WI38 (cell line): ENCODE measurements around the gene PEX11A.

Experiments
- H3K4me3 ChIP-seq: 2 replicates; pipeline ENCODE4 v1.5.1; 2011; ENCODE audit warnings: low read depth, mild to moderate bottlenecking, control low read depth, low read length
- TF ChIP-seq, protein P1 (sequence below): IDR thresholded peaks from 2 replicates; pipeline ENCODE4 v1.5.1; 2012; ENCODE audit warnings: low read depth, mild to moderate bottlenecking, control low read depth, low read length

The PEX11A gene, protein sequence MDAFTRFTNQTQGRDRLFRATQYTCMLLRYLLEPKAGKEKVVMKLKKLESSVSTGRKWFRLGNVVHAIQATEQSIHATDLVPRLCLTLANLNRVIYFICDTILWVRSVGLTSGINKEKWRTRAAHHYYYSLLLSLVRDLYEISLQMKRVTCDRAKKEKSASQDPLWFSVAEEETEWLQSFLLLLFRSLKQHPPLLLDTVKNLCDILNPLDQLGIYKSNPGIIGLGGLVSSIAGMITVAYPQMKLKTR

DNA sequence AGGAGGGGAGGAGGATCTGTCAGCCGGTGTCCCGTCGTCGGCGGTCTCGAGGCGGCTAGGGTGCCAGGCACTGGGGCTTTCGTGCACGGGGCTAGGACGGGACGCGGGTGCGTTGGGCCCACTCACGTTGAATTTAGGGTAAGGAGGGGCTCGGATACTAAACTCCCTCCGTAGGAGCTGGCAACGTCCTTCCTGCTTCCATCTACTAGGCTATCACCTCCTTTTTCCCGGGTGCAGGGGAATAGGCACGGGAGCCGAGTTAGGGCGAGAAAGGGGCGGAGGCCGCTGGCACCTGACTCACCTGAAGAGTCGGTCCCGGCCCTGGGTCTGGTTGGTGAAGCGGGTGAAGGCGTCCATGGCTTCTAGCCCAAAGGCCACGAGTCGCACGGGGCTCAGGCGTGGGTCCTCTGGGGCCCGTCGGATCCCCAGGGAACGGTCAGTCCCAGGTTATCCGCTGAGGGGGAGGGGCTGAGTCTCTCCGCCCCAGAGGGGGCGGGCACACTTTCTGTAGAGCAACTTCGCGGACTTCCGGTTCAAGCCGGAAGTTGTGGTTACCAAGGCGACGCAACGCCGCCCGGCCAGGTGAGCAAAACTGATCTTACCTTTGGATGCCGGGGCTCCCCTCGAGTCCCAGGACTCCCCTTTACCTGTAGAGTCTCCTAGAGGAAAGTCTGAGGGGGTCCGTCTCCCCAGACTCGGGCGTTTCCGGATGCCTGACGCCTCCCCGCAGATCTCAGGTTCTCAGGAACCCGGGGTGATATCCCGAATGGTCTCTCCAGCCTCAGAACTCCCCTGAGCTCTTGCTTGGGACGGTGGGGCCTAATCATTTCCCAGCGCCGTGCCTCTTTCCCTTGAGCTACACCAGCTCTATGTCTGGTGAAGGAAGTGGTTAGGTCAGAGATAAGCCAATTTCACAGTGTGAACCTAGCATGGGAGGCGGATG lies at the start of gene PEX11A, which contains the start of gene WDR93:
Gene PEX11A, minus strand, starts transcription at position 479 of the 943 bp plus-strand sequence. Its CDS starts 122 bp downstream, at position 357.
Gene WDR93, plus strand, starts transcription at position 536 of the 943 bp plus-strand sequence. CDS start 10,936 bp downstream, outside the sequence.
- peak within 1 kb of the TSS; percentile 71 for H3K4me3 ChIP-seq
- TF ChIP-seq, protein P1, sequence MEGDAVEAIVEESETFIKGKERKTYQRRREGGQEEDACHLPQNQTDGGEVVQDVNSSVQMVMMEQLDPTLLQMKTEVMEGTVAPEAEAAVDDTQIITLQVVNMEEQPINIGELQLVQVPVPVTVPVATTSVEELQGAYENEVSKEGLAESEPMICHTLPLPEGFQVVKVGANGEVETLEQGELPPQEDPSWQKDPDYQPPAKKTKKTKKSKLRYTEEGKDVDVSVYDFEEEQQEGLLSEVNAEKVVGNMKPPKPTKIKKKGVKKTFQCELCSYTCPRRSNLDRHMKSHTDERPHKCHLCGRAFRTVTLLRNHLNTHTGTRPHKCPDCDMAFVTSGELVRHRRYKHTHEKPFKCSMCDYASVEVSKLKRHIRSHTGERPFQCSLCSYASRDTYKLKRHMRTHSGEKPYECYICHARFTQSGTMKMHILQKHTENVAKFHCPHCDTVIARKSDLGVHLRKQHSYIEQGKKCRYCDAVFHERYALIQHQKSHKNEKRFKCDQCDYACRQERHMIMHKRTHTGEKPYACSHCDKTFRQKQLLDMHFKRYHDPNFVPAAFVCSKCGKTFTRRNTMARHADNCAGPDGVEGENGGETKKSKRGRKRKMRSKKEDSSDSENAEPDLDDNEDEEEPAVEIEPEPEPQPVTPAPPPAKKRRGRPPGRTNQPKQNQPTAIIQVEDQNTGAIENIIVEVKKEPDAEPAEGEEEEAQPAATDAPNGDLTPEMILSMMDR: no peak

DNA sequence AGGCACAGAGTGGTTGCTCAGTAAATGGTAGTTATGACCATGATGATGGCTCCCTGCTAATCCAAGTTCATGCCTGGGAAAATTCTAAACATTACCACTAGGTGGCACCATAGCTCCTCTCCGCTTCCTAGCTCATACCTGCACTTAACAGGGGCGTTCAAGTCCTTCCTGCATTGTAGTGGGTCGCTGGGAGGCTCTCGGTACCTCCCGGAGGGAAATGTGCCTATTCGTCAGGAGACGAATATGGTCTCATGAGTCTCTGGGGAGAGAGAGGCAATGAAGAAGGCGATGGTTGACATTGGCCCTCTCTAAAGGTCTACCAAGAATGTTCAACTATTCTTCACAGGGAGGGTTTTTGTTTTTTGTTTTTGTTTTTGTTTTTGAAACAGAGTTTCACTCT lies 49.6 kb upstream of the PEX11A start:
- TF ChIP-seq, protein P1: peak; percentile 69
- H3K4me3 ChIP-seq: no peak overlapping the region

DNA sequence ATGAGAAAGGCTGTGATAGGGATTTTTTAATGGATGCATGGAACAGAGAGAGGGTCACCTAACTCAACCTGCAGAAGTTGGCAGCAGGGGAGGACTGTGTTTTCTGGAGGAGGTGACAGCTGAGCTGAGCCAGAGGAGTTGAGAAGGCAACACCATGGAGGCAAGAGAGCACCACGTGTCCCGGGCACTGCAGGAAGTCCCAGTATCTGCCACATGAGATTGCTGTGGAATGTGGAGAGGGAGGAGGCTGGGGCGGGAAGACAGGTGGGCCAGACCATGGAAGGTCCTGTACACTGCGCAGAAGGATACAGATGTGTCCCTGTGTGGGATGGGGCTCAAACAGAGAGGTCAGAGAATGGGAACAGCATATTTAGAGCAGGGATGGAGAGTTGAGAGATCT lies 45.2 kb upstream of the PEX11A start:
- no peak overlapping the region for H3K4me3 ChIP-seq
- TF ChIP-seq, protein P1: no peak

- H3K4me3 ChIP-seq: no peak overlapping the region
- TF ChIP-seq, protein P1: no peak
Measured at GRCh38 chr15:89732451-89733172, 42.1 kb upstream of the PEX11A start.

DNA sequence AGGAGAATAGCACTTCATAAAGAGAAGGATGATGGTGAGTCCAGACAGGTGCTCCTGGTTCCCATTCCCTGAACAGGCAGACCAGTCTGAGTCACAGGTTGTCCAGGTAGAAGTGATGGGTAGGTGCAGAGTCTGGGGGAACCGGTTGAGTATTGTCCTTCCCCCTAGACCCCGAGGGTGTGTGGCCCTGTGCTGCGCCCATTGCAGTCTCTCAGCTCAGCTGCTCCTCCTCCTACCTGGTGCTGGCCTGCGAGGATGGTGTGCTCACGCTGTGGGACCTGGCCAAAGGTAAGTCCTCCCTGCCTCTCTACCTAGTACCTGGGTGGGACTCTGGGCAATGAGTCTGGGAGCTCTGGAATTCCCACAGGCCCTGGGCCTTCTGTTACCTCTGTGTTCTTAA lies 40.7 kb upstream of the PEX11A start:
- TF ChIP-seq, protein P1: no peak
- no peak overlapping the region for H3K4me3 ChIP-seq

- TF ChIP-seq, protein P1: no peak
- H3K4me3 ChIP-seq: no peak overlapping the region
Measured at GRCh38 chr15:89728254-89728653, 37.7 kb upstream of the PEX11A start.
